ENCODE measurements around the gene TMEM141. TPM values are rescaled to one million over a fixed set of nuclear protein-coding genes. Genes with fewer than 3 reads are reported as not detected.

The TMEM141 gene
- polyA plus RNA-seq, 1 donor, result 324 TPM

DNA sequence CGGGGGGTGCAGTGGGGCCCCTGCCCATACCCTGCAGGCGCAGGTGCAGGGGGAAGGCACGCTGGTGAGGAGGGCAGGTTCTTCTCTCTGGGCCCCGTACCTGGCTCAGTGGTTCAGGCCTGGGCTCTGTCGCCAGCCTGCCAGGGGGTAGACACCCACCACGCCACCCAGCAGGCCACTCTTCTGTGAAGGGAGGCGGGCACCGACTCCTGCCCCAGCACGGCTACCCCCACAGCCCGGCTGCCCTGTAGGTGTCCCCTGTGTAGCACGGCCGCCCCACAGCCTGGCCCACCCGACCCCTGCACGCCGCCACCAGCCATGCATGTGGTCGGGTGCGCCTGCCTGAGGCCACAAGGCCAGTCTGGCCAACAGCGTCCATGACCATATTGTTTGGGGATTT lies 44.5 kb upstream of the TMEM141 start:
- DNase-seq, result no peak
- 80% methylated on average over 1 of the region's 18 CpGs for WGBS (ENCODE audit: insufficient coverage, low lambda C conversion rate)
- Histone ChIP-seq H3K4me3 (ENCODE audit: low read length) (no peak overlapping the region), H3K4me1 (ENCODE audit: control insufficient read depth, insufficient read depth, low read length) (peaks cover 16% of the 10 kb centered on the region), H3K27ac (ENCODE audit: low read length) (no peak overlapping the region), H3K27me3 (ENCODE audit: control insufficient read depth, insufficient read depth, low read length) (peaks cover 13% of the 10 kb centered on the region), H3K36me3 (ENCODE audit: control insufficient read depth, insufficient read depth, low read length) (no peaks in the 10 kb centered on the region), H3K9me3 (ENCODE audit: control insufficient read depth, low read depth, low read length) (peaks cover 6% of the 10 kb centered on the region)

DNA sequence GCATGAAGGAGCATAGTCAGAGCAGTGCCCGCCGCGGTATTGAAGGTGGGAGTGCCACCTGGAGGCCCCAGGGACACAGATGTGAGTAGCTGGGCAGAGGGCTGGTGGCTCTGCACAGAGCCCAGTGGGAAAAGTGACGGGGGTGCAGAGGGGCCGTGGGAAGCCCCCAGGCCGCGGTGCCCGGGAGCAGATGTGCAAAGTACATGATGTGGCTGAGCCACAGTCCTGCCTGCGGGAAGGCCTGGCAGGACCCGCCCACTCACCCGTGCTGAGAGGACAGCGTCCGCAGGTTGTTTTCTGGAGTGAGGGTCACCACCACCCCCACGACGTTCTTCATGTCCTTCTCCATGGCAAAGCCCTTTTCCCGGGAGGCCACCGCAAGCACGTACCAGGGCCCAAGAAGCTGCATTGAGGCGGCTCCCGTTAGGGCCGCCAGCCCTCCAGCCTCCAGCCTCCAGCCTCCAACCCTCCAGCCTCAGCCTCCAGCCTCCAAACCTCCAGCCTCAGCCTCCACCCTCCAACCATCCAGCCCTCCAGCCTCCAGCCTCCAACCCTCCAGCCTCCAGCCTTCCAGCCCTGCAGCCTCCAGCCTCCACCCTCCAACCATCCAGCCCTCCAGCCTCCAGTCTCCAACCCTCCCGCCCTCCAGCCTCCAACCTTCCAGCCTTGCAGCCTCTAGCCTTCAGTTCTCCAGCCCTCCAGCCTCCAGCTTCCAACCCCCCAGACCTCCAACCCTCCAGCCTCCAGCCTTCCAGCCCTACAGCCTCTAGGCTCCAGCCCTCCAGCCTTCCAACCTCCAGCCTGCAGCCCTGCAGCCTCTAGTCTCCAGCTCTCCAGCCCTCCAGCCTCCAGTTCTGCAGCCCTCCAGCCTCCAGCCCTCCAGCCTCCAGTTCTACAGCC lies 43.7 kb upstream of the TMEM141 start:
- no peak overlapping the region for H3K4me3 ChIP-seq (ENCODE audit: low read length)
- H3K9me3 ChIP-seq (ENCODE audit: control insufficient read depth, low read depth, low read length), result peaks cover 10% of the 10 kb centered on the region
- peaks cover 6% of the 10 kb centered on the region for H3K27me3 ChIP-seq (ENCODE audit: control insufficient read depth, insufficient read depth, low read length)
- H3K27ac ChIP-seq (ENCODE audit: low read length), result no peak overlapping the region
- DNase-seq, result no peak
- H3K4me1 ChIP-seq (ENCODE audit: control insufficient read depth, insufficient read depth, low read length), result peaks cover 8% of the 10 kb centered on the region
- H3K36me3 ChIP-seq (ENCODE audit: control insufficient read depth, insufficient read depth, low read length), result no peaks in the 10 kb centered on the region
- no CpG with 5 or more reads among the region's 22 CpGs for WGBS (ENCODE audit: insufficient coverage, low lambda C conversion rate)

DNA sequence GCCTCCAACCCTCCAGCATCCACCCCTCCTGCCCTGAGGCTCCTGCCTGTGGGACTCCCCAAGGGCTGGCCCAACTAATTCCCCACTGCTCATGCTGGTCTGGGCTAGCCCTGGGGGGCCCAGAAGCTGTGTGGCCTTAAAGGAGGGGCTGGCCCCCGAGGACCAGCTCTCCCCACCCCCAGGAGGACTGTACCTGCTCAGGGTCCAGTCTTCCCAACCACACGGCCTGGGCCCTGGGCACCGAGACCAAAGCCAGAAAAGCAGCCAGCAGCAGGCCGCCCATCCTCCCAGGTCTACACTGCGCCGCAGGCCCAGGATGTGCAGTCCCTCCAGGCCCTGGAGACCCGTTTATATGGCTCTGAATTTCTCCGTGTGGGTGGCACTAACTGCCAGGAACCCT lies 42.9 kb upstream of the TMEM141 start, which contains the start of gene LCN6:
LCN6 (minus strand) TSS at position 325 of the 400 bp plus-strand sequence; CDS start at position 283, 42 bp downstream.
- no peak within 1 kb of the TSS for H3K4me3 ChIP-seq (ENCODE audit: low read length)
- no peak for DNase-seq
- no peak within 1 kb of the TSS for H3K27ac ChIP-seq (ENCODE audit: low read length)
- H3K36me3 ChIP-seq (ENCODE audit: control insufficient read depth, insufficient read depth, low read length), result no peaks in the 10 kb centered on the region
- no CpG with 5 or more reads among the region's 8 CpGs for WGBS (ENCODE audit: insufficient coverage, low lambda C conversion rate)
- H3K4me1 ChIP-seq (ENCODE audit: control insufficient read depth, insufficient read depth, low read length), result peaks cover under 1% of the 10 kb centered on the region
- peaks cover 10% of the 10 kb centered on the region for H3K9me3 ChIP-seq (ENCODE audit: control insufficient read depth, low read depth, low read length)
- H3K27me3 ChIP-seq (ENCODE audit: control insufficient read depth, insufficient read depth, low read length), result peaks cover 2% of the 10 kb centered on the region

DNA sequence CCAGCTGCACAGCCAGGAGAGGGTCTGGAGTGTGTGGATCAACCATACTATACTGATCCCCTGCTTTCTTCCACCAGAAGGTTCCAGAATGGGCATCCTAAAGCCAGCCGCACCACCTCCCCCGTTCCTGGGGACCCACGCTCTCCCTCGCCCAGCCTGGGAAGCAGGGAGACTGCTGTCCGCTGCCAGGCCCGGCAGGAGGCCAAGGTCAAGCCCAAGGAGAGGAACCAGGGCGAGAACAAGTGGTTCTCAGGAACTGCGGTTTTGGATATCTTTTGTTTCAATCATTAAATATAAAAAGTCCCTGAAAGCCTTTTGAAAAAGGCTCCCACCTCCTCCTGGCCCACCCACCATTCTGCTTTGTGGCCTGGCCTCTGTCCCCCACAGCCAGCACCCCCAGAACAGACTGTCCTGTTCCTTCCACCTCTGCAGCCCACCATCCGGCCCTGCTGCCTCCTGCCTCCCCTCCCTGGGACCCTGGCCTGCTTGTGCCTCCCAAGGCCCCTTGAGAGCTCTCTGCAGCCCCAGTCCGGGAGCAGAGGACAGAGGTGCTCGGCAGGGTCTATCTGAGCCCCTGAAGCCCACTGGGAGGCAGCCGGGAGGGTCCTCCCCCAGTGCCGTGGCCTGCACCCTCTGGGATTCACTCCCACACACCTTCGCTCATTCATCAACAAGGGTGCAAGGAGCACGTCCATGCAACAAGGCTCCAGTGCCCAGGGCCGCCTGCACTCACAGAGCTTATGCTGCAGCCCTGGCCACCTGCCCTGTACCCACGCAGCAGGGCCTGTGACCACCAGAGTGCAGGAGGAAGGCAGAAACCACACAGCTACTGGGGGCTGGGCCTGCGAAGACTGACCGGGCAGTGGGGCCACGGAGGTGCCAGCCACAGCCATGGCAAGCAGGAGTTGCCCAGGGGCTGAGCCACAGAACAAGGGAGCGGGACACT lies 42.2 kb upstream of the TMEM141 start:
- Histone ChIP-seq H3K27me3 (ENCODE audit: control insufficient read depth, insufficient read depth, low read length) (peaks cover 6% of the 10 kb centered on the region), H3K36me3 (ENCODE audit: control insufficient read depth, insufficient read depth, low read length) (no peaks in the 10 kb centered on the region), H3K9me3 (ENCODE audit: control insufficient read depth, low read depth, low read length) (peaks cover 16% of the 10 kb centered on the region), H3K4me1 (ENCODE audit: control insufficient read depth, insufficient read depth, low read length) (no peaks in the 10 kb centered on the region), H3K27ac (ENCODE audit: low read length) (no peak overlapping the region), H3K4me3 (ENCODE audit: low read length) (no peak overlapping the region)
- DNase-seq, result no peak
- WGBS (ENCODE audit: insufficient coverage, low lambda C conversion rate), result no CpG with 5 or more reads among the region's 21 CpGs

DNA sequence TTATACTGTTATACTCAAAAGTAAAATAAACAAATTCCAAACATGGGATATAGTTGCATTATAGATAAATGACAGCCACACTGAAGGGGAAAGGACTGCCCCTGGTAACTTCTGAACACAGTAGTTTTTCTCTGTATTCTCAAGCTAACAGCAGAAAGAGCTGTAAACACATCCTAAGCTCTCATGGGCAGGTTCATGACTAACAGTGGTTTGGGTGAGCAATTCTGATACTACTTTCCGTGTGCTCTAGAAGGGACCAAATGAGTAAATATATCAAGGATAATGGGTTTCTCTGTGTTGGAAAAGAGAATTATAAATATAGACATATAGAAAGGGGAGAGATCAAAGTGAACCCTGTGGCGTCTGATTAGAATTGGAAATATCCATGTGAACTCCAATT lies 40.6 kb upstream of the TMEM141 start:
- Histone ChIP-seq H3K4me1 (ENCODE audit: control insufficient read depth, insufficient read depth, low read length) (no peaks in the 10 kb centered on the region), H3K27ac (ENCODE audit: low read length) (no peak overlapping the region), H3K4me3 (ENCODE audit: low read length) (no peak overlapping the region), H3K36me3 (ENCODE audit: control insufficient read depth, insufficient read depth, low read length) (no peaks in the 10 kb centered on the region), H3K9me3 (ENCODE audit: control insufficient read depth, low read depth, low read length) (peaks cover 18% of the 10 kb centered on the region), H3K27me3 (ENCODE audit: control insufficient read depth, insufficient read depth, low read length) (peaks cover 6% of the 10 kb centered on the region)
- 47% methylated on average over 2 of the region's 2 CpGs for whole genome bisulfite sequencing (ENCODE audit: insufficient coverage, low lambda C conversion rate)
- no peak for DNase-seq

DNA sequence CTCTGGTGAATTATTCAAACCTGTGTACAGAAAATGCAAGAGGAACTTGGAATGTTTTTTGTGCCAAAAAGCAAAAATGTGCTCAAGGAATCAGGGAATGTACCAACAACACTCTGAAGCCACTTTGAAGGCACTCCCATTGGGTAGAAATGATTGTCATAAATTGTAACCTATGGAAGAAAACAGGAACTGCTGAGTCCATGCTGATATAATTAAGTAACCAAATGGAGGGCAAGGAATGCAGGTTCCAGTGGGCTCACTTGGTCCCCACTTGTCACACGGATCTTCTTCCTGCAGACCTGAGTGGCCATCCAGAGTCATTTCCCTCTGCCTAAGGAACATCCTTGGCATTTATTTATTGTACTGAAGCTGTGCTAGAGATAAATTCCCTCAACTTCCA lies 39.9 kb upstream of the TMEM141 start:
- peaks cover 6% of the 10 kb centered on the region for H3K27me3 ChIP-seq (ENCODE audit: control insufficient read depth, insufficient read depth, low read length)
- WGBS (ENCODE audit: insufficient coverage, low lambda C conversion rate), result no CpG with 5 or more reads among the region's 1 CpG
- no peak for DNase-seq
- H3K27ac ChIP-seq (ENCODE audit: low read length), result no peak overlapping the region
- no peaks in the 10 kb centered on the region for H3K4me1 ChIP-seq (ENCODE audit: control insufficient read depth, insufficient read depth, low read length)
- peaks cover 22% of the 10 kb centered on the region for H3K9me3 ChIP-seq (ENCODE audit: control insufficient read depth, low read depth, low read length)
- no peaks in the 10 kb centered on the region for H3K36me3 ChIP-seq (ENCODE audit: control insufficient read depth, insufficient read depth, low read length)
- no peak overlapping the region for H3K4me3 ChIP-seq (ENCODE audit: low read length)

DNA sequence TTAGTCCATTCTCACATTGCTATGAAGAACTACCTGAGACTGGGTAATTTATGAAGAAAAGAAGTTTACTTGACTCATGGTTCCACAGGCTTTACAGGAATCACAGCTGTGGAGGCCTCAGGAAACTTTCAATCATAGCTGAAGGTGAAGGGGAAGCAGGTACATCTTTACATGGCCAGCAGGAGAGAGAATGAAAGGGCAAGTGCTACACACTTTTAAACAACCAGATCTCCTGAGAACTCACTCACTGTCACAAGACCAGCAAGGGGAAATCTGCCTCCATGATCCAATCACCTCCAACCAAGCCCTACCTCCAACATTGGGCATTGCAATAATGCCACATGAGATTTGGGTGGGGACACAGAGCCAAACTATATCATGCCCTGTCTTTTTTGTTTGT lies 39.3 kb upstream of the TMEM141 start:
- Histone ChIP-seq H3K4me3 (ENCODE audit: low read length) (no peak overlapping the region), H3K9me3 (ENCODE audit: control insufficient read depth, low read depth, low read length) (peaks cover 26% of the 10 kb centered on the region), H3K27me3 (ENCODE audit: control insufficient read depth, insufficient read depth, low read length) (peaks cover 6% of the 10 kb centered on the region), H3K27ac (ENCODE audit: low read length) (no peak overlapping the region), H3K36me3 (ENCODE audit: control insufficient read depth, insufficient read depth, low read length) (no peaks in the 10 kb centered on the region), H3K4me1 (ENCODE audit: control insufficient read depth, insufficient read depth, low read length) (no peaks in the 10 kb centered on the region)
- DNase-seq, result no peak

DNA sequence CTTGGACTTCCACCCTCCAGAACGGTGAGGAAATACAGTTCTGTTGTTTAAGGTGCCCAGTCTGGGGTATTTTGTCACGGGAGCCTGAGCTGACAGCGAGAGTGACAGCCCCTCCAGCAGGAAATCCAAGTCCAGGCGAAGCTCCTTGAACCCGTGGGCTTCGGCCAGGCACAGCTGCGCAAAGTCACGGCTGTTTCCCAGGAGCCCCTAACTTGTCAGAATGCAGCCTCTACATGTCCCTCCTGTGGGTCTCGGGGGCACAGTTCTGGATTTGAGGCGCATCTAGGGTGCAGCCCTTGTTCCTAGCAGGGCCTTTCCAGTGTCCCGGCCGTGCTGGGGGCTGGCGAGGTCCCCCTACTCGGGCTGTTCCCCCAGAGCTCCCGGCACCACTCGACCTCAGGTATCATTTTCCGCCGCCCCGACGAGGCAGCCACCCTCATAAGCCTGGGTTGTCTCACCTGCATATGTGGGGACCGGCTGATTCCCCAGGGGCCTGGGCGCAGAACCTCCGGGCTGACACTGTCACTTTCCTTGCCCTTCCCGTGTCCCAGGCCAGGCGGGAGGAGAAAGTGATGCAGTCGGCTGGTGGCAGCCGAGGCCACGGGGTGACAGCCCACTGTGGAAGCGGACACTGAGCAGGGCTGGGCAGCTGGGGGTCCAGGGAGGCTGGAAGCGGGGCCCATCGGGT lies 37.6 kb upstream of the TMEM141 start:
- H3K4me3 ChIP-seq (ENCODE audit: low read length), result no peak overlapping the region
- H3K9me3 ChIP-seq (ENCODE audit: control insufficient read depth, low read depth, low read length), result peaks cover 20% of the 10 kb centered on the region
- H3K27ac ChIP-seq (ENCODE audit: low read length), result no peak overlapping the region
- no peaks in the 10 kb centered on the region for H3K4me1 ChIP-seq (ENCODE audit: control insufficient read depth, insufficient read depth, low read length)
- no peak for DNase-seq
- WGBS (ENCODE audit: insufficient coverage, low lambda C conversion rate), result no CpG with 5 or more reads among the region's 31 CpGs
- peaks cover 6% of the 10 kb centered on the region for H3K27me3 ChIP-seq (ENCODE audit: control insufficient read depth, insufficient read depth, low read length)
- no peaks in the 10 kb centered on the region for H3K36me3 ChIP-seq (ENCODE audit: control insufficient read depth, insufficient read depth, low read length)

DNA sequence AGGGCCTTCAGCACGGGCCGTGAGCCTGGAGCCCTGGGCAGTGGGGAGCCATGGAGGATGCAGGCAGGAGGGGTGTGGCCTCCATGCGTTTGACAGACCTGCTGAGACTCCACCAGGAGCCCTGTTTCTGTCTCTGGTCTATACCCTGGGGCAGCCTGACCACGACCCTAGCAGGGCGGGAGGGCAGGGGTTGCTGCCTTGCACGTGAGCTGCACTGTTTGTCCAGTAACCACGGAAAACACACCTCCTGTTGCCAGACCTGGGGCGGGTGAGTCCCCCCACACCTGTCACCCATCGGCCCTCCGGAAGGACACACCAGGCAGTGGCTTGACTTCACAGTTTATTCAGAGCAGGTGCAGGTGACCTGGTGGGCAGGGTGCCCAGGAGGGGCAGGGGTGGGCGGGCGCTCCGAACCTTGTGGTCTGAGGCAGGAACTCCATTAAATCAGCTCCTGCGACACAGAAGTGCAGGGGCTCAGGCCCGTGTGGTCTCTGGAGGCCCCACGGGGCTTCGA lies 37.0 kb upstream of the TMEM141 start:
- no CpG with 5 or more reads among the region's 17 CpGs for WGBS (ENCODE audit: insufficient coverage, low lambda C conversion rate)

More for the DNA sequence above, 37.0 kb upstream of the TMEM141 start:
- no peaks in the 10 kb centered on the region for H3K36me3 ChIP-seq (ENCODE audit: control insufficient read depth, insufficient read depth, low read length)
- H3K9me3 ChIP-seq (ENCODE audit: control insufficient read depth, low read depth, low read length), result peaks cover 20% of the 10 kb centered on the region
- no peak for DNase-seq
- no peak overlapping the region for H3K4me3 ChIP-seq (ENCODE audit: low read length)
- H3K27ac ChIP-seq (ENCODE audit: low read length), result no peak overlapping the region
- H3K4me1 ChIP-seq (ENCODE audit: control insufficient read depth, insufficient read depth, low read length), result no peaks in the 10 kb centered on the region
- H3K27me3 ChIP-seq (ENCODE audit: control insufficient read depth, insufficient read depth, low read length), result peaks cover 6% of the 10 kb centered on the region

Data from large intestine (tissue), 3 donors.